ENCODE results near the gene HMOX2.

DNA sequence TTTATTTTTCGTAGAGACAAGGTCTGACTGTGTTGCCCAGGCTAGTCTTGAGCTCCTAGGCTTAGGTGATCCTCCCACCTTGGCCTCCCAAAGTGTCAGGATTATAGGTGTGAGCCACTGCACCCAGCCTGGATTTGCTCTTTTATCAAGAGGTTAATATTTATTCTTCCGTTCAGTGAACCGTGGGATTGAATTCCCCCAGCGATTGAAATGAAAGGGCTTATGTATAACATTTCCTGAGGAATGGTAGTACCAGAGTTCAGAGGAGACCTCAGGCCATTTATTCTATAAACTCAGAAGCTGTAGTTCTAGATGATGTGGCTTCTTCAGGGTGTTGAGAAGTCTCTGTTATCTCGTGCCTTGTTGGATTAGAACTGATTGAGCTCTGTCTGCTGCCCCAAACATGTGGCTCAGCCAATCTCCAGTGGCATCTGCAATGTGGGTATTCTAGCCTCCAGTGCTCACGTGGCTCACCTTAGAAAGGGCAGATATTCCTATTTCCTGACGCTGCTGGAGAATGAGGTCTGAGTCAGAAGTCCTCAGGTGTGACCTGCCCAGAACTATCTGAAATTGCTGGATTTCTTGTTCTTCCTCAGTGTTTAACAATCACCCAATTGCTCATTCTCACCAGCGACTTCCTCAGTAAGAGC lies 22.5 kb downstream of the HMOX2 start:
- TF ChIP-seq, protein P1, sequence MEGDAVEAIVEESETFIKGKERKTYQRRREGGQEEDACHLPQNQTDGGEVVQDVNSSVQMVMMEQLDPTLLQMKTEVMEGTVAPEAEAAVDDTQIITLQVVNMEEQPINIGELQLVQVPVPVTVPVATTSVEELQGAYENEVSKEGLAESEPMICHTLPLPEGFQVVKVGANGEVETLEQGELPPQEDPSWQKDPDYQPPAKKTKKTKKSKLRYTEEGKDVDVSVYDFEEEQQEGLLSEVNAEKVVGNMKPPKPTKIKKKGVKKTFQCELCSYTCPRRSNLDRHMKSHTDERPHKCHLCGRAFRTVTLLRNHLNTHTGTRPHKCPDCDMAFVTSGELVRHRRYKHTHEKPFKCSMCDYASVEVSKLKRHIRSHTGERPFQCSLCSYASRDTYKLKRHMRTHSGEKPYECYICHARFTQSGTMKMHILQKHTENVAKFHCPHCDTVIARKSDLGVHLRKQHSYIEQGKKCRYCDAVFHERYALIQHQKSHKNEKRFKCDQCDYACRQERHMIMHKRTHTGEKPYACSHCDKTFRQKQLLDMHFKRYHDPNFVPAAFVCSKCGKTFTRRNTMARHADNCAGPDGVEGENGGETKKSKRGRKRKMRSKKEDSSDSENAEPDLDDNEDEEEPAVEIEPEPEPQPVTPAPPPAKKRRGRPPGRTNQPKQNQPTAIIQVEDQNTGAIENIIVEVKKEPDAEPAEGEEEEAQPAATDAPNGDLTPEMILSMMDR (CRISPR knock-in tag; IDR thresholded peaks at IDR 0.05), result no peak
- no peak for TF ChIP-seq FOXK2 (IDR thresholded peaks at IDR 0.05)
- TF ChIP-seq ZNF780A (CRISPR knock-in tag; IDR thresholded peaks at IDR 0.05), result no peak
- TF ChIP-seq SMARCE1 (IDR thresholded peaks at IDR 0.05; ENCODE audit: borderline replicate concordance), result no peak
- no peak for TF ChIP-seq ZNF761 (CRISPR knock-in tag; conservative IDR thresholded peaks at IDR 0.05)
- no peak for TF ChIP-seq GABPB1 (CRISPR knock-in tag; IDR thresholded peaks at IDR 0.05)
- TF ChIP-seq, protein P2, sequence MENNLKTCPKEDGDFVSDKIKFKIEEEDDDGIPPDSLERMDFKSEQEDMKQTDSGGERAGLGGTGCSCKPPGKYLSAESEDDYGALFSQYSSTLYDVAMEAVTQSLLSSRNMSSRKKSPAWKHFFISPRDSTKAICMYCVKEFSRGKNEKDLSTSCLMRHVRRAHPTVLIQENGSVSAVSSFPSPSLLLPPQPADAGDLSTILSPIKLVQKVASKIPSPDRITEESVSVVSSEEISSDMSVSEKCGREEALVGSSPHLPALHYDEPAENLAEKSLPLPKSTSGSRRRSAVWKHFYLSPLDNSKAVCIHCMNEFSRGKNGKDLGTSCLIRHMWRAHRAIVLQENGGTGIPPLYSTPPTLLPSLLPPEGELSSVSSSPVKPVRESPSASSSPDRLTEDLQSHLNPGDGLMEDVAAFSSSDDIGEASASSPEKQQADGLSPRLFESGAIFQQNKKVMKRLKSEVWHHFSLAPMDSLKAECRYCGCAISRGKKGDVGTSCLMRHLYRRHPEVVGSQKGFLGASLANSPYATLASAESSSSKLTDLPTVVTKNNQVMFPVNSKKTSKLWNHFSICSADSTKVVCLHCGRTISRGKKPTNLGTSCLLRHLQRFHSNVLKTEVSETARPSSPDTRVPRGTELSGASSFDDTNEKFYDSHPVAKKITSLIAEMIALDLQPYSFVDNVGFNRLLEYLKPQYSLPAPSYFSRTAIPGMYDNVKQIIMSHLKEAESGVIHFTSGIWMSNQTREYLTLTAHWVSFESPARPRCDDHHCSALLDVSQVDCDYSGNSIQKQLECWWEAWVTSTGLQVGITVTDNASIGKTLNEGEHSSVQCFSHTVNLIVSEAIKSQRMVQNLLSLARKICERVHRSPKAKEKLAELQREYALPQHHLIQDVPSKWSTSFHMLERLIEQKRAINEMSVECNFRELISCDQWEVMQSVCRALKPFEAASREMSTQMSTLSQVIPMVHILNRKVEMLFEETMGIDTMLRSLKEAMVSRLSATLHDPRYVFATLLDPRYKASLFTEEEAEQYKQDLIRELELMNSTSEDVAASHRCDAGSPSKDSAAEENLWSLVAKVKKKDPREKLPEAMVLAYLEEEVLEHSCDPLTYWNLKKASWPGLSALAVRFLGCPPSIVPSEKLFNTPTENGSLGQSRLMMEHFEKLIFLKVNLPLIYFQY (CRISPR knock-in tag; IDR thresholded peaks at IDR 0.05; ENCODE audit: borderline replicate concordance), result no peak
- no peak for TF ChIP-seq TCF12 (IDR thresholded peaks at IDR 0.05)
- TF ChIP-seq TCF12 (CRISPR knock-in tag; IDR thresholded peaks at IDR 0.05), result no peak
- TF ChIP-seq ZZZ3 (CRISPR knock-in tag; IDR thresholded peaks at IDR 0.05; ENCODE audit: borderline replicate concordance), result no peak
- no peak for TF ChIP-seq ETV5 (CRISPR knock-in tag; IDR thresholded peaks at IDR 0.05; ENCODE audit: borderline replicate concordance)
